K562 (cell line): ENCODE measurements around the gene C17orf50. TPM values are rescaled to one million over a fixed set of nuclear protein-coding genes. Genes with fewer than 3 reads are reported as not detected.

Experiments
- CHD7 ChIP-seq: fragments of 200-600 bp; sonication (generic); IDR thresholded peaks from one replicate; pipeline ENCODE4 v1.6.1; 2012; ENCODE audit warnings: mild to moderate bottlenecking, low read depth, low read length, inconsistent platforms
- FOXA1 ChIP-seq: fragments of 450-650 bp; IDR thresholded peaks from 2 replicates; pipeline ENCODE4 v1.6.1; 2016; ENCODE audit warnings: mild to moderate bottlenecking, borderline replicate concordance
- ILF3 ChIP-seq: fragments of 450-650 bp; IDR thresholded peaks from 2 replicates; pipeline ENCODE4 v1.6.1; 2018; ENCODE audit warnings: antibody characterized with exemption, mild to moderate bottlenecking, moderate library complexity, borderline replicate concordance
- POLR3A ChIP-seq: IDR thresholded peaks from 2 replicates; pipeline ENCODE4 v1.6.1; 2011; ENCODE audit warnings: borderline replicate concordance, mild to moderate bottlenecking, moderate library complexity; ENCODE audit not compliant: insufficient read length, insufficient read depth; ENCODE audit errors: extremely low read depth
- SMAD3 ChIP-seq: fragments of 450-650 bp; formaldehyde crosslinking; conservative IDR thresholded peaks from 2 replicates; pipeline ENCODE4 v1.4.0; 2020; ENCODE audit warnings: mild to moderate bottlenecking
- SRSF1 ChIP-seq: fragments of 200-400 bp; formaldehyde crosslinking; IDR thresholded peaks from 2 replicates; pipeline ENCODE4 v1.6.1; 2017; ENCODE audit warnings: mild to moderate bottlenecking, low read depth, low read length, moderate library complexity
- SRSF9 ChIP-seq: fragments of 200-400 bp; formaldehyde crosslinking; IDR thresholded peaks from 2 replicates; pipeline ENCODE4 v1.6.1; 2017; ENCODE audit warnings: low read depth, low read length, borderline replicate concordance
- YBX1 ChIP-seq: fragments of 450-650 bp; IDR thresholded peaks from 2 replicates; pipeline ENCODE4 v1.7.1; 2016; ENCODE audit warnings: mild to moderate bottlenecking
- ZNF140 ChIP-seq: fragments of 250-450 bp; sonication (Bioruptor Pico); IDR thresholded peaks from 2 replicates; pipeline ENCODE4 v1.8.0; 2021; ENCODE audit warnings: moderate library complexity, mild to moderate bottlenecking, inconsistent platforms
- ZNF551 ChIP-seq: fragments of 250-450 bp; sonication (Bioruptor Pico); IDR thresholded peaks from 2 replicates; pipeline ENCODE4 v1.5.0; 2021; ENCODE audit warnings: mild to moderate bottlenecking, moderate library complexity
- ZNF780A ChIP-seq: fragments of 250-450 bp; sonication (Bioruptor Pico); IDR thresholded peaks from 2 replicates; pipeline ENCODE4 v1.5.0; 2021; ENCODE audit warnings: mild to moderate bottlenecking
- polyA plus RNA-seq, 8 experiments: library from polyadenylated mRNA; depleted of rRNA in 4 of 8; stranded (reverse) in 5 of 8; unstranded in 3 of 8; fragments of >200 nt; fragmentation: Nextera tagmentation in 2 of 8; fragmentation: Illumina TruSeq in 1 of 8; extraction: Ambion mirVana in 2 of 8; extraction: Trizol in 1 of 8; gene quantifications; 2 replicates each; pipeline versions ENCODE4 v1.2.1 to v1.2.3, GENCODE V29; 2011 to 2014; ENCODE audit warnings: inconsistent platforms in 1 of 8, missing spikeins in 1 of 8
- total RNA-seq, 7 experiments: library from RNA; depleted of rRNA in 6 of 7; stranded (reverse); fragments of >200 nt in 6 of 7; fragmentation: Illumina TruSeq in 2 of 7; extraction: Trizol in 2 of 7; gene quantifications; 2 replicates each; pipeline versions ENCODE4 v1.2.1 to v1.2.3, GENCODE V29; 2011 to 2021; ENCODE audit warnings: low replicate concordance in 1 of 7
- TF ChIP-seq, protein P1 (sequence below): fragments of 250-450 bp; sonication (Bioruptor Pico); IDR thresholded peaks from 2 replicates; pipeline ENCODE4 v1.4.0; 2020; ENCODE audit warnings: mild to moderate bottlenecking, moderate library complexity, borderline replicate concordance
- TF ChIP-seq, protein P2 (sequence below): fragments of 250-450 bp; sonication (Bioruptor Pico); IDR thresholded peaks from 2 replicates; pipeline ENCODE4 v1.5.0; 2021

The C17orf50 gene
- total and polyA plus RNA-seq, 9 of the 15 experiments (the other 6 are each of a cell fraction or from before 2014, with no cell fraction given) = not detected

DNA sequence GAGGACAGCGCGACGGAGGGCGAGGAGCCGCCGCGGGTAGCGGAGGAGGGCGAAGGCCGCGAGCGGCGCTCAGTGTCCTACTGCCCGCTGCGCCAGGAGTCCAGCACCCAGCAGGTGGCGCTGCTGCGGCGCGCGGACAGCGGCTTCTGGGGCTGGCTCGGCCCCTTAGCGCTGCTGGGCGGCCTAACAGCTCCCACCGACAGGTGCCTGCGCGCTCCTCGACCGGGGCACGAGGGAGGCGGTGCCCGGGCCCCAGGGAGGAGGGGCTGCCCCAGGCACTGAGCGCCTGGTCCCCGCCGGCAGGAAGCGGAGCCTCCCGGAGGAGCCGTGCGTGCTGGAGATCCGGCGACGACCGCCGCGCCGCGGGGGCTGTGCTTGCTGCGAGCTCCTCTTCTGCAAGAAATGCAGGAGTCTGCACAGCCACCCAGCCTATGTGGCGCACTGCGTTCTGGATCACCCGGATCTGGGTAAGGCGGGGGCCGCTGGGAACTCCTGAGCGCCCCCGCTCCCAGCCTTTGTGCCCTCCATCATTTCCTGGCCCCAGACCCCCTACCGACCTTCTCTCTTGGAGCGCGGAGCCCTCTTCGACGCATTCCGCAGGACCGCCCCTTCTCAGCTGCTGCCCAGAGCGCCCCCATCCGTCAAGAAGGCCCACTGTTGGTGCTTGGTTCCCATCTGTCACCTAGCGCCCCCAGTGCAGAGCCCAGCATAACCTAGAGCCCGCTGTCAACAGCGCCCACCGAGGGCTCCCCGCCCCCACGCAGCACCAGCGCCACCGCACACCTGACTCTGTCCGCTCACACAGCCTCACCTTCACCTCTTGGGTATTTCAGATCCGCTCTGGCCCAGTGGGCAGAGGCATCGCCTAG is 3.7 kb downstream of the C17orf50 start (continued):
- TF ChIP-seq CHD7 (no peak), ZNF140 (CRISPR knock-in tag) (no peak), ZNF551 (CRISPR knock-in tag) (no peak), ILF3 (no peak), ZNF780A (CRISPR knock-in tag) (no peak), YBX1 (no peak), POLR3A (no peak), SMAD3 (CRISPR knock-in tag) (no peak), SRSF9 (no peak), FOXA1 (no peak), SRSF1 (no peak)
- TF ChIP-seq, protein P1, sequence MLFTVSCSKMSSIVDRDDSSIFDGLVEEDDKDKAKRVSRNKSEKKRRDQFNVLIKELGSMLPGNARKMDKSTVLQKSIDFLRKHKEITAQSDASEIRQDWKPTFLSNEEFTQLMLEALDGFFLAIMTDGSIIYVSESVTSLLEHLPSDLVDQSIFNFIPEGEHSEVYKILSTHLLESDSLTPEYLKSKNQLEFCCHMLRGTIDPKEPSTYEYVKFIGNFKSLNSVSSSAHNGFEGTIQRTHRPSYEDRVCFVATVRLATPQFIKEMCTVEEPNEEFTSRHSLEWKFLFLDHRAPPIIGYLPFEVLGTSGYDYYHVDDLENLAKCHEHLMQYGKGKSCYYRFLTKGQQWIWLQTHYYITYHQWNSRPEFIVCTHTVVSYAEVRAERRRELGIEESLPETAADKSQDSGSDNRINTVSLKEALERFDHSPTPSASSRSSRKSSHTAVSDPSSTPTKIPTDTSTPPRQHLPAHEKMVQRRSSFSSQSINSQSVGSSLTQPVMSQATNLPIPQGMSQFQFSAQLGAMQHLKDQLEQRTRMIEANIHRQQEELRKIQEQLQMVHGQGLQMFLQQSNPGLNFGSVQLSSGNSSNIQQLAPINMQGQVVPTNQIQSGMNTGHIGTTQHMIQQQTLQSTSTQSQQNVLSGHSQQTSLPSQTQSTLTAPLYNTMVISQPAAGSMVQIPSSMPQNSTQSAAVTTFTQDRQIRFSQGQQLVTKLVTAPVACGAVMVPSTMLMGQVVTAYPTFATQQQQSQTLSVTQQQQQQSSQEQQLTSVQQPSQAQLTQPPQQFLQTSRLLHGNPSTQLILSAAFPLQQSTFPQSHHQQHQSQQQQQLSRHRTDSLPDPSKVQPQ = no peak
- TF ChIP-seq, protein P2, sequence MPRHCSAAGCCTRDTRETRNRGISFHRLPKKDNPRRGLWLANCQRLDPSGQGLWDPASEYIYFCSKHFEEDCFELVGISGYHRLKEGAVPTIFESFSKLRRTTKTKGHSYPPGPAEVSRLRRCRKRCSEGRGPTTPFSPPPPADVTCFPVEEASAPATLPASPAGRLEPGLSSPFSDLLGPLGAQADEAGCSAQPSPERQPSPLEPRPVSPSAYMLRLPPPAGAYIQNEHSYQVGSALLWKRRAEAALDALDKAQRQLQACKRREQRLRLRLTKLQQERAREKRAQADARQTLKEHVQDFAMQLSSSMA (CRISPR knock-in tag) = no peak
